ENCODE measurements around the gene TIMM23.

Gene TIMM23

GRCh38 chr10:46014683-46015405 is 42.6 kb downstream of the TIMM23 start:
- H3K23ac ChIP-seq (ENCODE audit: low read length): no peak overlapping the region
- no peak overlapping the region for H4K8ac ChIP-seq (ENCODE audit: low read depth, low read length)
- no peaks in the 10 kb centered on the region for H3K27me3 ChIP-seq (ENCODE audit: insufficient read depth, low read length, poor library complexity)
- H3K4me2 ChIP-seq (ENCODE audit: low read length): no peak overlapping the region
- no peak overlapping the region for H2BK120ac ChIP-seq (ENCODE audit: low read depth, low read length)
- H3K79me2 ChIP-seq (ENCODE audit: control insufficient read depth, insufficient read depth, low read length): peaks cover 30% of the 10 kb centered on the region
- no peak overlapping the region for H3K9ac ChIP-seq (ENCODE audit: low read length)
- no peak overlapping the region for H2BK5ac ChIP-seq (ENCODE audit: low read length)
- no peak overlapping the region for H3K4me3 ChIP-seq (ENCODE audit: low read length)
- peaks cover 19% of the 10 kb centered on the region for H3K79me1 ChIP-seq (ENCODE audit: low read length)
- peaks cover 2% of the 10 kb centered on the region for H3K4me1 ChIP-seq (ENCODE audit: control insufficient read depth, low read depth, low read length)
- no peak overlapping the region for H3K27ac ChIP-seq (ENCODE audit: low read depth, low read length)
- peaks cover 12% of the 10 kb centered on the region for H3K36me3 ChIP-seq (ENCODE audit: control insufficient read depth, insufficient read depth, low read length)
- H2AK5ac ChIP-seq (ENCODE audit: low read length): no peak overlapping the region
- H3K18ac ChIP-seq (ENCODE audit: low read length): no peak overlapping the region
- no CpG with 5 or more reads among the region's 5 CpGs for WGBS (ENCODE audit: extremely low coverage, insufficient coverage, low lambda C conversion rate)
- H3K4ac ChIP-seq (ENCODE audit: low read depth, low read length): no peak overlapping the region
- no peak overlapping the region for H3K56ac ChIP-seq (ENCODE audit: low read length)
- no peak overlapping the region for H2BK15ac ChIP-seq (replicated peaks; ENCODE audit: low read depth)
- DNase-seq: no peak
- no peak overlapping the region for H4K5ac ChIP-seq (ENCODE audit: low read length)

GRCh38 chr10:46016190-46016589 is 43.9 kb downstream of the TIMM23 start:
- Histone ChIP-seq H3K4me3 (ENCODE audit: low read length) (no peak overlapping the region), H3K79me2 (ENCODE audit: control insufficient read depth, insufficient read depth, low read length) (peaks cover 41% of the 10 kb centered on the region), H3K9ac (ENCODE audit: low read length) (no peak overlapping the region), H4K5ac (ENCODE audit: low read length) (no peak overlapping the region), H3K36me3 (ENCODE audit: control insufficient read depth, insufficient read depth, low read length) (peaks cover 8% of the 10 kb centered on the region), H3K27me3 (ENCODE audit: insufficient read depth, low read length, poor library complexity) (no peaks in the 10 kb centered on the region), H2BK5ac (ENCODE audit: low read length) (no peak overlapping the region), H2AK5ac (ENCODE audit: low read length) (no peak overlapping the region), H2BK120ac (ENCODE audit: low read depth, low read length) (no peak overlapping the region), H3K79me1 (ENCODE audit: low read length) (peaks cover 21% of the 10 kb centered on the region), H2BK15ac (replicated peaks; ENCODE audit: low read depth) (no peak overlapping the region), H4K8ac (ENCODE audit: low read depth, low read length) (no peak overlapping the region), H3K18ac (ENCODE audit: low read length) (no peak overlapping the region), H3K23ac (ENCODE audit: low read length) (no peak overlapping the region), H3K56ac (ENCODE audit: low read length) (no peak overlapping the region), H3K4me1 (ENCODE audit: control insufficient read depth, low read depth, low read length) (peaks cover 2% of the 10 kb centered on the region), H3K4ac (ENCODE audit: low read depth, low read length) (no peak overlapping the region), H3K4me2 (ENCODE audit: low read length) (no peak overlapping the region), H3K27ac (ENCODE audit: low read depth, low read length) (no peak overlapping the region)
- no peak for DNase-seq
- no CpG with 5 or more reads among the region's 5 CpGs for WGBS (ENCODE audit: extremely low coverage, insufficient coverage, low lambda C conversion rate)

- no peak for DNase-seq
- Histone ChIP-seq H3K27me3 (ENCODE audit: insufficient read depth, low read length, poor library complexity) (no peaks in the 10 kb centered on the region), H3K79me2 (ENCODE audit: control insufficient read depth, insufficient read depth, low read length) (peaks cover 45% of the 10 kb centered on the region), H3K9ac (ENCODE audit: low read length) (no peak overlapping the region), H3K4me2 (ENCODE audit: low read length) (no peak overlapping the region), H3K18ac (ENCODE audit: low read length) (no peak overlapping the region), H3K56ac (ENCODE audit: low read length) (no peak overlapping the region), H3K4ac (ENCODE audit: low read depth, low read length) (no peak overlapping the region), H4K5ac (ENCODE audit: low read length) (no peak overlapping the region), H3K79me1 (ENCODE audit: low read length) (peaks cover 21% of the 10 kb centered on the region), H2BK5ac (ENCODE audit: low read length) (no peak overlapping the region), H3K4me1 (ENCODE audit: control insufficient read depth, low read depth, low read length) (peaks cover 2% of the 10 kb centered on the region), H3K23ac (ENCODE audit: low read length) (no peak overlapping the region), H2BK15ac (replicated peaks; ENCODE audit: low read depth) (no peak overlapping the region), H2BK120ac (ENCODE audit: low read depth, low read length) (no peak overlapping the region), H3K36me3 (ENCODE audit: control insufficient read depth, insufficient read depth, low read length) (peaks cover 8% of the 10 kb centered on the region), H4K8ac (ENCODE audit: low read depth, low read length) (no peak overlapping the region), H3K27ac (ENCODE audit: low read depth, low read length) (no peak overlapping the region), H2AK5ac (ENCODE audit: low read length) (no peak overlapping the region), H3K4me3 (ENCODE audit: low read length) (no peak overlapping the region)
- no CpG with 5 or more reads among the region's 1 CpG for WGBS (ENCODE audit: extremely low coverage, insufficient coverage, low lambda C conversion rate)
Measured at GRCh38 chr10:46016811-46017210, 44.5 kb downstream of the TIMM23 start.

- H2BK120ac ChIP-seq (ENCODE audit: low read depth, low read length): no peak overlapping the region
- H3K4me3 ChIP-seq (ENCODE audit: low read length): no peak overlapping the region
- H3K4me1 ChIP-seq (ENCODE audit: control insufficient read depth, low read depth, low read length): peaks cover 2% of the 10 kb centered on the region
- H4K5ac ChIP-seq (ENCODE audit: low read length): no peak overlapping the region
- WGBS (ENCODE audit: extremely low coverage, insufficient coverage, low lambda C conversion rate): no CpG with 5 or more reads among the region's 2 CpGs
- no peak overlapping the region for H3K27ac ChIP-seq (ENCODE audit: low read depth, low read length)
- H3K9ac ChIP-seq (ENCODE audit: low read length): no peak overlapping the region
- H3K18ac ChIP-seq (ENCODE audit: low read length): no peak overlapping the region
- H3K36me3 ChIP-seq (ENCODE audit: control insufficient read depth, insufficient read depth, low read length): peaks cover 8% of the 10 kb centered on the region
- H3K23ac ChIP-seq (ENCODE audit: low read length): no peak overlapping the region
- peaks cover 23% of the 10 kb centered on the region for H3K79me1 ChIP-seq (ENCODE audit: low read length)
- no peak overlapping the region for H2AK5ac ChIP-seq (ENCODE audit: low read length)
- no peaks in the 10 kb centered on the region for H3K27me3 ChIP-seq (ENCODE audit: insufficient read depth, low read length, poor library complexity)
- H2BK5ac ChIP-seq (ENCODE audit: low read length): no peak overlapping the region
- H3K56ac ChIP-seq (ENCODE audit: low read length): no peak overlapping the region
- H3K4ac ChIP-seq (ENCODE audit: low read depth, low read length): no peak overlapping the region
- H2BK15ac ChIP-seq (replicated peaks; ENCODE audit: low read depth): no peak overlapping the region
- no peak overlapping the region for H4K8ac ChIP-seq (ENCODE audit: low read depth, low read length)
- DNase-seq: no peak
- H3K4me2 ChIP-seq (ENCODE audit: low read length): no peak overlapping the region
- peaks cover 50% of the 10 kb centered on the region for H3K79me2 ChIP-seq (ENCODE audit: control insufficient read depth, insufficient read depth, low read length)
Measured at GRCh38 chr10:46017733-46018132, 45.4 kb downstream of the TIMM23 start.

GRCh38 chr10:46018453-46019176 is 46.3 kb downstream of the TIMM23 start:
- Histone ChIP-seq H2BK5ac (ENCODE audit: low read length) (no peak overlapping the region), H2BK15ac (replicated peaks; ENCODE audit: low read depth) (no peak overlapping the region), H3K79me1 (ENCODE audit: low read length) (peaks cover 23% of the 10 kb centered on the region), H3K27me3 (ENCODE audit: insufficient read depth, low read length, poor library complexity) (no peaks in the 10 kb centered on the region), H3K23ac (ENCODE audit: low read length) (no peak overlapping the region), H3K79me2 (ENCODE audit: control insufficient read depth, insufficient read depth, low read length) (peaks cover 54% of the 10 kb centered on the region), H3K9ac (ENCODE audit: low read length) (no peak overlapping the region), H3K4me2 (ENCODE audit: low read length) (no peak overlapping the region), H2AK5ac (ENCODE audit: low read length) (no peak overlapping the region), H3K4me1 (ENCODE audit: control insufficient read depth, low read depth, low read length) (peaks cover 2% of the 10 kb centered on the region), H3K27ac (ENCODE audit: low read depth, low read length) (no peak overlapping the region), H3K36me3 (ENCODE audit: control insufficient read depth, insufficient read depth, low read length) (peaks cover 6% of the 10 kb centered on the region), H3K4ac (ENCODE audit: low read depth, low read length) (no peak overlapping the region), H3K4me3 (ENCODE audit: low read length) (no peak overlapping the region), H3K56ac (ENCODE audit: low read length) (no peak overlapping the region), H4K5ac (ENCODE audit: low read length) (no peak overlapping the region), H3K18ac (ENCODE audit: low read length) (no peak overlapping the region), H2BK120ac (ENCODE audit: low read depth, low read length) (no peak overlapping the region), H4K8ac (ENCODE audit: low read depth, low read length) (no peak overlapping the region)
- no CpG with 5 or more reads among the region's 2 CpGs for WGBS (ENCODE audit: extremely low coverage, insufficient coverage, low lambda C conversion rate)
- no peak for DNase-seq
